NCI-H69 (cell line): Measurements from ENCODE around the gene GNG12.

ENCODE experiments used
- DNase-seq: peaks from one replicate; lab custom pipeline; 2025; lab: John Stamatoyannopoulos, UW

GNG12 gene

GRCh38 chr1:67840449-67840848 lies 7.2 kb upstream of the GNG12 start:
- no peak for DNase-seq

GRCh38 chr1:67839826-67840225 lies 6.6 kb upstream of the GNG12 start:
- no peak for DNase-seq

GRCh38 chr1:67838180-67838910 lies 5.1 kb upstream of the GNG12 start:
- DNase-seq = peak; percentile 59

DNA sequence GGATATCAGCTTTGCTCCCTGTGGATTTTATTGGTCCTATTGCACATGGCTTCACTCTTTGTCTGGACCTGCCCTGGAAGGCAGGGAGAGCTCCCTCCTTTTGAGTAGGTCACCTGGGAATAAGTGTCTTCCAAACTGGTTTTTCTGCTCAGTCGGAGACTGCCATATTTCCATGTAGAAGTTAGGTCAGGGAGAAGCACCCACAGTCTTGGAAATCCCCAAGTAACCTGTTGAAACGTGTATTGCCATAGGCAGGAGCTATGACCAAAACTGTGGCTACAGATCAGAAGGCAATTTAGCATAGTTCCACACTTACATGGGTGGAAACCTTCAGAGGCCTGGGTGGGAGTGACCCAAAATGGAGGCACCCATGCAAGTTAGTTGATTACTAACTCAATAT lies 3.5 kb upstream of the GNG12 start:
- DNase-seq = no peak

DNA sequence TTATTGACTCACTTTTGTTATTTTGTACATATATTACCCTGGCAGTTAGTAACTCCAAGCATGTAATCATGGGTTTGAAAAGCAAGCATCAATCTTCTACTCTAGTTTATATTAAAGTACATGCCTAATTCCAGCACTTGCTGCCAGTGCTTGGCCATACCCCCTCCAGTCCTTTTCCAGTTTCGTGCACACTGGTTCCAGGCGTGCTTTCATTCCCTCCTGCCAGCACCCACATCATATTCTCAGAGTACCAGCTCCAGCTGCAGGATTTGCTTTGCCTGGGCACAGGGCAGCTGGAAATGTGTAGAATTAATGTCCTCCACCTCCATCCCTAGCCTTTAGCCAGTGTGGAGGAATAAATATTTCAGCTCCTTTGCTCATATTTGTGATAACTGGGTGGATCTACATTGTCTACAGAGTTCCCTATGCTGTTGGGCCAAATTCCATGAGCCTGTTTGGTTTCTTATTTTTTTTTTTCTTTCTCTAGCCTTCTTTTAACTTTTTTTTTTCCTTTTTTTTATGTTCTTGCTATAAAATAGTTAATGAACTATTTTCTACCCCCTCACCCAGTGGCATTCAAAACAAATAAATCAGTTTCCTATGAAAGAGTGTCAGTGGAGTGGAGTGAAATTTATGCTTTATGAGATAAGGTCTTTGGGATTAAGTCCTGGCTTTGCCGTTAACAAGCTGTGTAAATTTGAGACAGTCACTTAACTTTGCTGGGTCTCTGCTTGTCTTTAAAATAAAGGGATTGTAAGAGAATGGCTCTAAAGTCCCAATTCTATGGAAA lies 2.6 kb upstream of the GNG12 start:
- no peak for DNase-seq

GRCh38 chr1:67834246-67834877 lies 1.1 kb upstream of the GNG12 start:
- peak; percentile 41 for DNase-seq

GRCh38 chr1:67833602-67833940 lies 304 bp upstream of the GNG12 start:
- DNase-seq = no peak

GRCh38 chr1:67831850-67832513 lies 1.3 kb downstream of the GNG12 start:
- peak; percentile 87 for DNase-seq

DNA sequence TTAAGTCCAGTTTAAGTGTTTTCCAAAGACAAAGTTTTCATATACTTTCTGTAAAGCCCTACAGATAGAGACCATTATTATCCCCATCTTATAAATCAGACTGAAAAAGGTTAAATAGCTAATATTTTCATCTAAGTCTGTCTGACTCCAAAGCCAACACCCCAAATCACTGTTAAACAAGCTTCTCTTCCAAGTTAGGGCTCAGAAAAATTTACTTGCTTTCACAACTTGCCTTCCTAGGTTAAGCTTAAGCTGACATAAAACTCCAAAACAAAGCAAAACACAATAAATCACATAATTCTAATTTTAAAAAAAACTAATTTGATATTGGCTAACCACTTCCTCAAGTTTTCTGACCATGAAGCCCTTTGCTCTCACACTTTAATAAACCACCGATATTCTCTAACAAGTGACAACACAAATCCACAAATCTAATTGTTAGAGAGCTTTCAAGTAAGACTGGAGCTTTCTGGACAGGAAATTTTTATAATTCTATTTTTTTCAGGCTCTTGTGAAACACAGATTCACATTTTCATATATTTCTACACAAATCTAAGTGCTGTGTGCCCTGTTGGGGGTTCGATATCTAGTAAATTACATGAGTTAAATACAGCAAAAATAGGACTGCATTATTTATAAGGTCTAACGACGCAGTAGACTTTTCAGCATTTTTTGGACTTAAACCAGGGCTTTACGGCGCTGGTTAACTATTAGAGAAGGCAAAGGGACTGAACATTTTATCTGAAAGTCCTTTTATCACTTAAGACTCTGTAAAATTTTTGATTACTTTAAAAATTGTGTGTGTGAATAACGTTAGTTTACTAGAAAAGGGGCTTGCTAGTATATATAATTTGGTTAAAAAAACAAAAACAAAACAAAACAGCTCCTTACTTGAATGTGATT lies 2.1 kb downstream of the GNG12 start:
- DNase-seq = peak; percentile 26

DNA sequence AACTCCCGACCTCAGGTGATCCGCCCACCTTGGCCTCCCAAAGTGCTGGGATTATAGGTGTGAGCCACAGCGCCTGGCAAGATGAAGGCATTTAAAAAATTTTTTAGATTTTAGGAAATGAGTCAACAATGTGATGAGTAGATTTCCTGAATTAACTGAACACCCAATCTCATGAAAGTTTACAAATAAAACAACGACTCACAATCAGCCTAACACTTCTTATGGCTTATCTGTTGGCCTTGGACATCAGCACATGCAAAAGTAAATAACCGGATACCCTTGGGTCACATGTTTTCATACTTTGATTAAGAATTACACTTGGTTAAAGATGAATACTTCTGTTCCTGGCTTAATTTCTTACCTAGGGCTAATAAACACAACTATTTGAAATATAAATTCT lies 3.0 kb downstream of the GNG12 start:
- DNase-seq = no peak

DNA sequence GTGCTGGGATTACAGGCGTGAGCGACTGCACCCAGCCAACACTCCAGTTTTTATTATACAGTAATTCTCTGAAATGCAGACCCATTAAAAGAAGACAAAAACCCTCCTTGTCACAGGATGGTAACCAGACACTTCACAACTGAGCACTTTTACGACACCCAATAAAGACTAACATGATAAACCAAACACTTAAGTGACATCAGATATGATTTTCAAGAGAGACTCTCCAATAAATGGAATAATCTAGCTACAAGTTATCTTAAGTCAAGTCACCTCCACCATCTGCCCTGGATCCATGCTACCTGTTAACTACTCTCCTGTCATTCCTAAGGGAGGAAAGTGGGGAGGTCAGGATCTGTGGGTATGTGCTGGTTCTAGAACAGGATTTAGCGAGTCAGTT lies 5.6 kb downstream of the GNG12 start:
- peak; percentile 3 for DNase-seq

- peak; percentile 6 for DNase-seq
These were observed 7.7 kb downstream of the GNG12 start for GRCh38 chr1:67825591-67825990.

GRCh38 chr1:67824766-67825165 lies 8.5 kb downstream of the GNG12 start:
- peak; percentile 68 for DNase-seq

GRCh38 chr1:67823615-67824014 lies 9.7 kb downstream of the GNG12 start:
- no peak for DNase-seq

DNA sequence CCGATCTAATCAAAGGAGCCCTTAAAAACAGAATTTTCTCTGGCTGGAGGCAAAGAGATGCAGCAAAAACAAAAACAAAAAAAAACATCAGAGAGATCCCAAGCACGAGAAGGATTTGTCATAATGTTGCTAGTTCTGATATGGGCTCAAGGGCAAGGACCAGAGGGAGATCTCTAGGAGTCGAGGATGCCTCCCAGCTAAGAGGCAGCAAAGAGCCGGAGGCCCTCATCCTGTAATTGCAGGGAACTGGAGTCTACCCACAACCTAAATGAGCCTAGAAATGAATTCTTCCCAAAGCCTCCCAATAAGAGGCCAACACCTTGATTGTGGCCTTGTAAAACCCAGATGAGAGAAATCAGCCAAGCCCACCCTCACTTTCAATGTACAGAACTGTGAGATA lies 12.0 kb downstream of the GNG12 start:
- no peak for DNase-seq

GRCh38 chr1:67818725-67819301 lies 14.5 kb downstream of the GNG12 start:
- no peak for DNase-seq

- no peak for DNase-seq
These were observed 15.1 kb downstream of the GNG12 start for GRCh38 chr1:67818162-67818561.

GRCh38 chr1:67817319-67817718 lies 15.9 kb downstream of the GNG12 start:
- DNase-seq = peak; percentile 33

DNA sequence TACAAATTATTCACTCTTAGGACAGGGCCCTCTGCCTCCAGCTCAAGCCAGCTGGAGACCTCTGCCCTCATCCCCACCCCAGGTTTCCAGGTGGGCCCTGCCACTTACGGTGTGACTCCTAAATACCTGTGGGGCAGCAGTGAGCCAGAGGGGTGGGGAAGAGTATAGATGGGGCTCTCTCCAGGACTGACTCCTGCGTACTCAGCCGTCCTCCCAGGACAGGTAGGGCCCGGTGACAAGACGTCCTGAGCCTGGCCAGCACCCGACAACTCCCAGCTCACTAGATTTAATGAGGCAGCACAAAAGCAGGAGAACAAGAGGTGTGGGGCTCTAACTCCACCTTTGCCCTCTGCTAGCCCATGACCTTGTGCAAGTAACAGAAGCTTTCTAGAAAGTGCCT lies 16.8 kb downstream of the GNG12 start:
- no peak for DNase-seq

- no peak for DNase-seq
These were observed 17.2 kb downstream of the GNG12 start for GRCh38 chr1:67816095-67816475.
